HL-60 (cell line): ENCODE data around the gene FAM83G.

ENCODE experiments used
- DNase-seq, 2 experiments: peaks; one replicate each; pipeline ENCODE4 v3.0.0-alpha.2; 2010 to 2020; ENCODE audit warnings: low read depth in 1 of 2, low spot score in 1 of 2
- H3K27ac ChIP-seq: fragments of 250-450 bp; sonication (Bioruptor Pico); replicated peaks from 2 replicates; pipeline ENCODE4 v1.5.1; 2020; ENCODE audit warnings: mild to moderate bottlenecking, moderate library complexity
- H3K27me3 ChIP-seq: fragments of 250-450 bp; sonication (Bioruptor Pico); 2 replicates; pipeline ENCODE4 v1.5.1; 2021; ENCODE audit warnings: mild to moderate bottlenecking, moderate library complexity; ENCODE audit not compliant: insufficient read depth, poor library complexity, severe bottlenecking
- H3K4me3 ChIP-seq: replicated peaks from 2 replicates; pipeline ENCODE4 v1.5.1; 2011; ENCODE audit warnings: mild to moderate bottlenecking, control low read depth, low read length; ENCODE audit not compliant: insufficient read depth
- CTCF ChIP-seq: IDR thresholded peaks from one replicate; pipeline ENCODE4 v1.5.1; 2011; ENCODE audit warnings: low read length, control low read depth, inconsistent platforms; ENCODE audit not compliant: insufficient read depth
- GABPA ChIP-seq: IDR thresholded peaks from 2 replicates; pipeline ENCODE4 v1.6.1; 2012; ENCODE audit warnings: low read depth
- POLR2AphosphoS5 ChIP-seq: IDR thresholded peaks from 2 replicates; pipeline ENCODE4 v1.6.1; 2012; ENCODE audit warnings: low read depth
- REST ChIP-seq: IDR thresholded peaks from 2 replicates; pipeline ENCODE4 v1.6.1; 2012; ENCODE audit warnings: low read depth; ENCODE audit not compliant: insufficient replicate concordance
- SPI1 ChIP-seq: IDR thresholded peaks from 2 replicates; pipeline ENCODE4 v1.6.1; 2012; ENCODE audit warnings: low read depth, mild to moderate bottlenecking, borderline replicate concordance

Gene FAM83G

GRCh38 chr17:18938692-18939023 lies 65.9 kb downstream of the FAM83G start:
- Histone ChIP-seq H3K27me3 (no peaks in the 10 kb centered on the region), H3K4me3 (no peak overlapping the region), H3K27ac (no peak overlapping the region)
- TF ChIP-seq CTCF = no peak
- no peak for TF ChIP-seq POLR2AphosphoS5
- no peak for TF ChIP-seq REST
- no peak for TF ChIP-seq SPI1
- no peak for TF ChIP-seq GABPA
- no peak for DNase-seq

- DNase-seq = no peak
- Histone ChIP-seq H3K27ac (no peak overlapping the region), H3K27me3 (no peaks in the 10 kb centered on the region), H3K4me3 (no peak overlapping the region)
- no peak for TF ChIP-seq GABPA
- TF ChIP-seq SPI1 = no peak
- no peak for TF ChIP-seq POLR2AphosphoS5
- no peak for TF ChIP-seq CTCF
- no peak for TF ChIP-seq REST
Observed at GRCh38 chr17:18937981-18938691, 66.4 kb downstream of the FAM83G start.

GRCh38 chr17:18933102-18934058 lies 71.2 kb downstream of the FAM83G start:
- Histone ChIP-seq H3K27ac (no peak overlapping the region), H3K27me3 (no peaks in the 10 kb centered on the region), H3K4me3 (no peak overlapping the region)
- TF ChIP-seq REST = no peak
- TF ChIP-seq POLR2AphosphoS5 = no peak
- no peak for TF ChIP-seq GABPA
- no peak for DNase-seq
